Measurements from ENCODE around the gene ATP9A.

GRCh38 chr20:51667491-51667890 lies 100.7 kb downstream of the ATP9A start:
- TF ChIP-seq REST (IDR thresholded peaks at IDR 0.05; ENCODE audit: insufficient replicate concordance, low read depth) (no peak), CTCF (IDR thresholded peaks at IDR 0.05; ENCODE audit: insufficient read depth, low read length) (no peak), POLR2AphosphoS5 (IDR thresholded peaks at IDR 0.05; ENCODE audit: low read depth) (no peak), GABPA (IDR thresholded peaks at IDR 0.05; ENCODE audit: low read depth) (no peak)

Data from HL-60 (cell line).